K562 (cell line): Measurements from ENCODE around the gene CTRB1. TPM values are rescaled to one million over a fixed set of nuclear protein-coding genes. Genes with fewer than 3 reads are reported as not detected.

ENCODE experiments used
- ARID1B ChIP-seq: fragments of 450-650 bp; IDR thresholded peaks from 2 replicates; pipeline ENCODE4 v1.6.1; 2016; ENCODE audit warnings: antibody characterized with exemption, mild to moderate bottlenecking, inconsistent platforms
- FOSL1 ChIP-seq: fragments of 200-800 bp; sonication (Bioruptor generic); conservative IDR thresholded peaks from 2 replicates; pipeline ENCODE4 v1.6.1; 2016; ENCODE audit warnings: missing genetic modification characterization, missing compliant biosample characterization
- FOXJ3 ChIP-seq: sonication (generic); formaldehyde crosslinking; IDR thresholded peaks from 2 replicates; pipeline ENCODE4 v1.4.0; 2020; ENCODE audit warnings: mild to moderate bottlenecking, missing genetic modification reagents
- JUND ChIP-seq, 2 experiments: IDR thresholded peaks; 2 replicates in 1 of 2; 3 replicates in 1 of 2; pipeline ENCODE4 v1.6.1; 2011; ENCODE audit warnings: borderline replicate concordance in 2 of 2, low read depth in 2 of 2, low read length in 2 of 2, improper control_type of control experiment in 1 of 2, missing biosample characterization in 1 of 2, missing genetic modification characterization in 1 of 2, missing genetic modification reagents in 1 of 2
- KDM4B ChIP-seq, 2 experiments: fragments of 450-650 bp in 1 of 2; sonication (generic) in 1 of 2; IDR thresholded peaks; 2 replicates each; pipeline ENCODE4 v1.6.1; 2016 to 2017; ENCODE audit warnings: borderline replicate concordance in 2 of 2, antibody characterized with exemption in 1 of 2, low read depth in 1 of 2, mild to moderate bottlenecking in 1 of 2
- POLR2G ChIP-seq: fragments of 200-400 bp; formaldehyde crosslinking; IDR thresholded peaks from 2 replicates; pipeline ENCODE4 v1.6.1; 2017; ENCODE audit warnings: low read depth, mild to moderate bottlenecking, antibody characterized with exemption, low read length, moderate library complexity
- RBM15 ChIP-seq: fragments of 200-400 bp; formaldehyde crosslinking; IDR thresholded peaks from 2 replicates; pipeline ENCODE4 v1.6.1; 2018; ENCODE audit warnings: mild to moderate bottlenecking, low read length, moderate library complexity; ENCODE audit not compliant: insufficient read depth
- RNF2 ChIP-seq: sonication (generic); IDR thresholded peaks from 2 replicates; pipeline ENCODE4 v1.6.1; 2016
- SPI1 ChIP-seq: IDR thresholded peaks from 2 replicates; pipeline ENCODE4 v1.6.1; 2011; ENCODE audit warnings: low read depth, low read length, control low read depth, borderline replicate concordance
- TEAD1 ChIP-seq, 2 experiments: fragments of 450-650 bp in 1 of 2; sonication (generic) in 1 of 2; formaldehyde crosslinking; IDR thresholded peaks; 2 replicates each; pipeline versions ENCODE4 v1.4.0 to v1.8.0; 2020 to 2022; ENCODE audit warnings: mild to moderate bottlenecking in 2 of 2, missing genetic modification reagents in 1 of 2
- VEZF1 ChIP-seq: fragments of 200-800 bp; sonication (Bioruptor generic); IDR thresholded peaks from 2 replicates; pipeline ENCODE4 v1.6.1; 2017; ENCODE audit warnings: missing genetic modification characterization, missing compliant biosample characterization
- ZBTB33 ChIP-seq: sonication (generic); formaldehyde crosslinking; IDR thresholded peaks from 2 replicates; pipeline ENCODE4 v1.8.1; 2023; ENCODE audit warnings: mild to moderate bottlenecking, missing genetic modification reagents
- ZBTB7A ChIP-seq: IDR thresholded peaks from 2 replicates; pipeline ENCODE4 v1.6.1; 2011; ENCODE audit warnings: low read depth, mild to moderate bottlenecking, low read length, moderate library complexity, borderline replicate concordance; ENCODE audit not compliant: control insufficient read depth
- ZFP30 ChIP-seq: fragments of 250-450 bp; sonication (Bioruptor Pico); IDR thresholded peaks from 2 replicates; pipeline ENCODE4 v1.8.0; 2022; ENCODE audit warnings: moderate library complexity, mild to moderate bottlenecking, inconsistent platforms, borderline replicate concordance
- ZNF583 ChIP-seq: fragments of 250-450 bp; sonication (Bioruptor Pico); IDR thresholded peaks from 2 replicates; pipeline ENCODE4 v1.4.0; 2020
- polyA plus RNA-seq, 8 experiments: library from polyadenylated mRNA; depleted of rRNA in 4 of 8; stranded (reverse) in 5 of 8; unstranded in 3 of 8; fragments of >200 nt; fragmentation: Nextera tagmentation in 2 of 8; fragmentation: Illumina TruSeq in 1 of 8; extraction: Ambion mirVana in 2 of 8; extraction: Trizol in 1 of 8; gene quantifications; 2 replicates each; pipeline versions ENCODE4 v1.2.1 to v1.2.3, GENCODE V29; 2011 to 2014; ENCODE audit warnings: inconsistent platforms in 1 of 8, missing spikeins in 1 of 8
- total RNA-seq, 7 experiments: library from RNA; depleted of rRNA in 6 of 7; stranded (reverse); fragments of >200 nt in 6 of 7; fragmentation: Illumina TruSeq in 2 of 7; extraction: Trizol in 2 of 7; gene quantifications; 2 replicates each; pipeline versions ENCODE4 v1.2.1 to v1.2.3, GENCODE V29; 2011 to 2021; ENCODE audit warnings: low replicate concordance in 1 of 7
- TF ChIP-seq, protein P1 (sequence below), 2 experiments: fragments of 450-650 bp in 1 of 2; sonication (generic) in 1 of 2; formaldehyde crosslinking in 1 of 2; IDR thresholded peaks in 1 of 2; conservative IDR thresholded peaks in 1 of 2; 2 replicates each; pipeline versions ENCODE4 v1.6.1 to v1.8.1; 2016 to 2023; ENCODE audit warnings: mild to moderate bottlenecking in 2 of 2, moderate library complexity in 2 of 2, inconsistent platforms in 1 of 2, missing genetic modification reagents in 1 of 2

The CTRB1 gene
- total and polyA plus RNA-seq, 9 of the 15 experiments (the other 6 are each of a cell fraction or from before 2014, with no cell fraction given) = 2.3 TPM; not detected in 8

- TF ChIP-seq RBM15 (no peak), RNF2 (no peak), KDM4B (IDR thresholded peaks at IDR 0.05; ENCODE audit: borderline replicate concordance in 2 of 2, low read depth in 1 of 2) (no peak), TEAD1 (CRISPR knock-in tag; IDR thresholded peaks at IDR 0.05) (peak in 1 of 2 experiments; percentile 60; a peak in 1 of 4 replicates), ZBTB33 (CRISPR knock-in tag) (0 out of 2 replicates have a peak, but pooled peaks have one; percentile 30), ZFP30 (no peak), ZBTB7A (peak; percentile 95; the same call in 1 of the 2 replicates), FOSL1 (tag) (peak; percentile 67), VEZF1 (peak; percentile 47; the same call in 1 of the 2 replicates), ZNF583 (CRISPR knock-in tag) (no peak), POLR2G (peak; percentile 10; the same call in 1 of the 2 replicates), JUND (IDR thresholded peaks at IDR 0.05; ENCODE audit: borderline replicate concordance, low read depth, low read length) (peak; percentile 56), JUND (tag; IDR thresholded peaks at IDR 0.05; ENCODE audit: borderline replicate concordance, low read depth, low read length) (no peak), ARID1B (peak; percentile 27; the same call in 1 of the 2 replicates), FOXJ3 (no peak), SPI1 (peak; percentile 62; the same call in 1 of the 2 replicates)
- TF ChIP-seq, protein P1, sequence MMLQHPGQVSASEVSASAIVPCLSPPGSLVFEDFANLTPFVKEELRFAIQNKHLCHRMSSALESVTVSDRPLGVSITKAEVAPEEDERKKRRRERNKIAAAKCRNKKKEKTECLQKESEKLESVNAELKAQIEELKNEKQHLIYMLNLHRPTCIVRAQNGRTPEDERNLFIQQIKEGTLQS (IDR thresholded peaks at IDR 0.05) = peak; percentile 41; the same call in 1 of the 2 replicates
- TF ChIP-seq, protein P1 (CRISPR knock-in tag; conservative IDR thresholded peaks at IDR 0.05) = no peak
Measured at GRCh38 chr16:75244844-75245758, 26.3 kb downstream of the CTRB1 start (continued).
